Neural progenitor cell (in vitro differentiated cells): ENCODE measurements around the gene ARL16.

Experiments used
- CTCF ChIP-seq: fragments of 200-600 bp; sonication (generic); IDR thresholded peaks from 2 replicates; pipeline ENCODE4 v1.5.1; 2017; ENCODE audit warnings: antibody characterized with exemption, mild to moderate bottlenecking
- EZH2 ChIP-seq: fragments of 200-600 bp; sonication (generic); IDR thresholded peaks from 2 replicates; pipeline ENCODE4 v1.6.1; 2017; ENCODE audit warnings: antibody characterized with exemption, mild to moderate bottlenecking, moderate library complexity

- TF ChIP-seq CTCF: no peak
- no peak for TF ChIP-seq EZH2
These were observed 5.0 kb upstream of the ARL16 start for GRCh38 chr17:81688616-81689015.
